ENCODE measurements around the gene SLC49A4. TPM values are rescaled to one million over a fixed set of nuclear protein-coding genes. Genes with fewer than 3 reads are reported as not detected.

SLC49A4 gene
- total RNA-seq, 4 donors from 2014 or later, result 14.2 to 27.3 (median 20.9) TPM

DNA sequence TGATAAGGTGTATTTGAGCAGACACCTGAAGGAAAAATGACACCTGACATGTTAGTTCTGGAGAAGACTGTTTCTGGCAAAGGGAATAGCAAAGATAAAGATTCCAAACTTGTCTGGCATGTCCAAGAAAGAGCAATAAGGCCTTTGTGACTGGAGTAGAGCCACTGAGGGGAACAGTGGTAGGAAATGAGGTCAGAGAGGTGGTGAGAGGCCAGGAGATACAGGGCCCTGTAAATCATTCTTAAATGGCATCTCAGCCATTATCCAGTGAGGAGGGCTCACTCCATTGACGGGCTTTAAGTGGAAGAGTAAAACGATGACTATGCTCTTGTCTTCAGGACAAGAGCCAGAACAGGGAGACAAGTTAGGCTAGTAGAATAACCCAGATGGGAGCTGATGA is 4.5 kb downstream of the SLC49A4 start:
- no peak for TF ChIP-seq CTCF (IDR thresholded peaks at IDR 0.05)
- TF ChIP-seq POLR2A (IDR thresholded peaks at IDR 0.05), result no peak
- no peak for TF ChIP-seq EP300 (IDR thresholded peaks at IDR 0.05)
- WGBS, 2 donors, result 80 to 86% methylated on average over 2 of the region's 2 CpGs
- H3K27ac ChIP-seq, result no peak overlapping the region
- peaks cover 0 to 16% (median 5%) of the 10 kb centered on the region in 4 donors for H3K4me1 ChIP-seq
- no peaks in the 10 kb centered on the region for H3K36me3 ChIP-seq
- no peaks in the 10 kb centered on the region for H3K9me3 ChIP-seq
- no peaks in the 10 kb centered on the region for H3K27me3 ChIP-seq
- H3K4me3 ChIP-seq, result no peak overlapping the region
- DNase-seq (ENCODE audit: low spot score in 2 of 2), result no peak

- no peak for DNase-seq (ENCODE audit: low spot score in 2 of 2)
- H3K27ac ChIP-seq, result no peak overlapping the region
- WGBS, 2 donors, result 92 to 96% methylated on average over 1 of the region's 1 CpG
- no peaks in the 10 kb centered on the region for H3K27me3 ChIP-seq
- H3K4me3 ChIP-seq, result no peak overlapping the region
- H3K4me1 ChIP-seq, result peaks cover 0 to 16% (median 5%) of the 10 kb centered on the region in 4 donors
- no peaks in the 10 kb centered on the region for H3K9me3 ChIP-seq
- TF ChIP-seq EP300 (IDR thresholded peaks at IDR 0.05) (no peak), CTCF (IDR thresholded peaks at IDR 0.05) (no peak), POLR2A (IDR thresholded peaks at IDR 0.05) (no peak)
- no peaks in the 10 kb centered on the region for H3K36me3 ChIP-seq
These were observed 5.2 kb downstream of the SLC49A4 start for GRCh38 chr3:122800031-122800430.

DNA sequence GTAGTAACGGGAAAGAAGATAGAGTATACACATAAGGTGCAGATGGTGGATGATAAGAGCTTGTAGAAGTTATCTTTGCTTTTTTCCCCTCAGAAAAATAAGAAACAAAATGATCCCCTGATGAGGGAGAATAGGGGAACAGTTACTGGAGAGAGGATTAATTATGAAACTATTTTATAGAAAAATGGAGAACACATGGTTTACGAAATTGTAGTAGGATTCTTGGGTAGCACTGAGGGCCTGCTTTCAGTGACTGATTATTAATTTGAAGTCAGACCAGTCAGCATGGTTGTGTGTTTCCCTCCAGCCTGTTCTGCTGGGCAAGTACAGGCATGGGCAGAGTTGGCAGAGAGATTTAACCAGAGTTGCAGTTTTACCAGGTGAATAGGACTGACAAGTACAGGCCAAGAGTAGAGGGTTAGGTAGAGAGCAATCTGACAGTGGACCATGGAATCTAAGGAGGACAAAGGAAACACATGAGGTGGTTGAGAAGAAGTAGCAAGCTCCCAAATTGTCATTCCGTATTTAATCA is 5.9 kb downstream of the SLC49A4 start:
- H3K27ac ChIP-seq, result no peak overlapping the region
- no peaks in the 10 kb centered on the region for H3K27me3 ChIP-seq
- H3K9me3 ChIP-seq, result no peaks in the 10 kb centered on the region
- TF ChIP-seq EP300 (IDR thresholded peaks at IDR 0.05) (no peak), POLR2A (IDR thresholded peaks at IDR 0.05) (no peak), CTCF (IDR thresholded peaks at IDR 0.05) (no peak)
- no peak for DNase-seq (ENCODE audit: low spot score in 2 of 2)
- 89 to 93% methylated on average over 3 of the region's 3 CpGs for WGBS, 2 donors
- H3K4me3 ChIP-seq, result no peak overlapping the region
- H3K4me1 ChIP-seq, result peaks cover 0 to 13% (median 2%) of the 10 kb centered on the region in 4 donors
- H3K36me3 ChIP-seq, result no peaks in the 10 kb centered on the region

DNA sequence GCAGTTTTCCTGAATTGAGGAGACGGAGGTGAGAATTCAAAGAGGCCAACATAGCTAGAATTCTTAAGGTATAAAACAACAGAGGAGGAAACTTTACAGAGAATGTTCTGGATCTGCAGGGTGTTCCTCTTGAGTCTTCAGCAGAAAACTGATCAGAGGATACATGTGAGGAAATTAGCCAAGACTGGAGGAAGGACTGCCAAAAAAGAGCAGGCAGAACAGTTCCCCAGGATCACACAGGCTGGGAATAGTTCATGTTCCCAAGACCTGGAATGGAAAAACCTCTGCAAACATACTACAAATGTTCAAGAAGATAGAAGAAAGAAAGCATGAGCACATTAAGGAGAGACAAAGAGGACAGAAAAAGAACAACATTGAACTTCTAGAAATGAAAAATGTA is 7.5 kb downstream of the SLC49A4 start:
- no peak for DNase-seq (ENCODE audit: low spot score in 2 of 2)
- no peaks in the 10 kb centered on the region for H3K4me1 ChIP-seq
- no peak overlapping the region for H3K4me3 ChIP-seq
- WGBS, 2 donors, result 94 to 95% methylated on average over 1 of the region's 1 CpG
- no peaks in the 10 kb centered on the region for H3K27me3 ChIP-seq
- H3K36me3 ChIP-seq, result no peaks in the 10 kb centered on the region
- no peak overlapping the region for H3K27ac ChIP-seq
- TF ChIP-seq CTCF (IDR thresholded peaks at IDR 0.05), result no peak
- no peak for TF ChIP-seq POLR2A (IDR thresholded peaks at IDR 0.05)
- no peak for TF ChIP-seq EP300 (IDR thresholded peaks at IDR 0.05)
- H3K9me3 ChIP-seq, result no peaks in the 10 kb centered on the region

GRCh38 chr3:122803977-122804376 is 9.1 kb downstream of the SLC49A4 start:
- WGBS, 2 donors, result 87 to 89% methylated on average over 2 of the region's 2 CpGs
- TF ChIP-seq EP300 (IDR thresholded peaks at IDR 0.05), result no peak
- Histone ChIP-seq H3K9me3 (no peaks in the 10 kb centered on the region), H3K4me1 (no peaks in the 10 kb centered on the region), H3K36me3 (peaks cover 0 to 13% (median 0%) of the 10 kb centered on the region in 3 donors), H3K27ac (no peak overlapping the region), H3K27me3 (no peaks in the 10 kb centered on the region), H3K4me3 (no peak overlapping the region)
- DNase-seq (ENCODE audit: low spot score in 2 of 2), result no peak

DNA sequence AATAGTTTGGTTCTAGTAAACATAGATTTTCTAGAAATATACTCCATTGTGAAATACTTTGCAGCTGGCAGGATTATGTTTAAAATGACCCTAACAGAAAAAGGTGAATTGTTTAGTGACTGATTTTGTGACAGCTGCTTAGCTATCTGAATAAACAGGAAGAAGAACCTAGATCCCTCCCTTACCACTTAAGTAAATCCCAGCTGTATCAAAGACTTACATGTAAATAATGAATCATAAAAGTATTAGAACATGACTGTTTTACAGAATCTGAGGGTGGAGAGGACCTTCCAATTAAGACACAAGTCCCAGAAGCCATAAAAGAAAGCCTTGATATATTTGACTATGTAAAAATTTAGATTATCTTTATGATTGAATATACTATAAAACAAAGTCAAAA is 15.9 kb downstream of the SLC49A4 start:
- no peak for DNase-seq (ENCODE audit: low spot score in 2 of 2)
- no peak overlapping the region for H3K27ac ChIP-seq
- no peak overlapping the region for H3K4me3 ChIP-seq
- no peaks in the 10 kb centered on the region for H3K9me3 ChIP-seq
- H3K4me1 ChIP-seq, result no peaks in the 10 kb centered on the region
- TF ChIP-seq POLR2A (IDR thresholded peaks at IDR 0.05) (no peak), EP300 (IDR thresholded peaks at IDR 0.05) (no peak), CTCF (IDR thresholded peaks at IDR 0.05) (no peak)
- peaks cover 0 to 39% (median 0%) of the 10 kb centered on the region in 3 donors for H3K36me3 ChIP-seq
- H3K27me3 ChIP-seq, result no peaks in the 10 kb centered on the region

Data from tibial nerve (tissue), 4 donors.